Activated CD8-positive, alpha-beta memory T cell treated with anti-CD3 and anti-CD28 coated beads, Interleukin-2, amount 50 U/mL, for 1 hour (primary cell): ENCODE measurements around the gene PANK2.
"Not testable (repeated sequence)": the region's sequence is repeated elsewhere in the genome, so short reads cannot be mapped to it uniquely, and the experiment has no call there.

Source experiments
- DNase-seq: peaks from one replicate; pipeline ENCODE4 v3.0.0-alpha.2; 2020; ENCODE audit errors: extremely low read depth

PANK2 gene

DNA sequence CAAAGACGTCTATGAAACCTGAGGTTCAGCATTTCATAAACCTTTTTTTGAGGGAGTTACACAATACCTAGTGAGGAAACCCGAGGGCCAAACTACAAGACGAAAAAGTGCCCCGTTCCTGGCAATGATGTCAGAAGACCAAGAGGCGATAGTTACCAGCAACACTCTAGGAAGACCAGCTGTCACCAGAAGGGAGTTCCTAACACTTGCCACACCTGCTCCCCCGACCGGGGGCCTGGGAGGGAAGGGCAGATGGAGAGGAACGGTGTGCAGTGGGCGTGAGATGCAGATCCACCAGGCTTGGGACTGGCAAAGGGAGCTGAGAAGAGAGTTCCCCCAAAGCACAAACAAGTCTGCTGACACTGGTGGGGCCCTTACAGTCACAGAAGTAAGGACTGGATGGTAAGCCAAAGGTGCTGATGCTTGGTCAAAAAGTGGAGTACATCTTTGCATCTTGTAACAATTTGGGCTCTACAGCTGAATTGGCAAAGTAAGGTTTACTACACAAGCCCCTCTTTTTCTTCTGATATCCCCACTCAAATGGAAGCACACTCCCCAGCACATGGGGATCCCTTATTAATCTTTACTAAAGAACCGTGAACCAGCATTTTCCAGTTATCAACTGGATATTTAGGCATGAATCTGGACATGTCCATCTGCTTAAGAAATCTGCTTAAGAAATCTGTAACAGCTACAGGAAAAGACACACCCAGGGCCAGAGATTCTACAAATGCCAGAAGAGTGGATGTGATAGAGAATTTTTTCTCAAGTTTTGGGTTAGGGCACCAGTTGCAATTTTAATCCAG is 38.5 kb downstream of the PANK2 start:
- DNase-seq, result no peak

GRCh38 chr20:3929713-3930060 is 40.5 kb downstream of the PANK2 start:
- no peak for DNase-seq

GRCh38 chr20:3930265-3931206 is 41.3 kb downstream of the PANK2 start:
- DNase-seq, result no peak

GRCh38 chr20:3931664-3932063 is 42.5 kb downstream of the PANK2 start:
- no peak for DNase-seq

GRCh38 chr20:3932277-3932676 is 43.1 kb downstream of the PANK2 start:
- DNase-seq, result no peak

DNA sequence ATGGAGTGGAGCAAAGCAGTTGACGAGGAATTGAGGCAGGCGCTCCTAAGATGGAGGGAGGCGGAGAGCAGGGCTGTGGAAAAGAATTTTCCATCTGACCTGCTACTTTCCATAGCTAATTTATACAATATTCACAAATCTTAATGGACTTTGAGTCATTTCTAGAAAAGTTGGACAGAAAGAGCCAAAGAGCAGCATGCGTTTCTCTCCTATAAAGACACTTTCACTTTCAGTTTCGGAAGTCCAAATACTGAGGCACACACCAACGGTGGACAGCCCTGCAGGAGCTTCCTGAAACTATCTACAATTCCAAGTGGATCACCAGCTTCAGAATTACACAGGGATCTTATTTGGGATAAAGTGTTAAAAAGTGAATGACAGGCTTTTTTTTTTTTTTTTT is 43.5 kb downstream of the PANK2 start:
- no peak for DNase-seq

DNA sequence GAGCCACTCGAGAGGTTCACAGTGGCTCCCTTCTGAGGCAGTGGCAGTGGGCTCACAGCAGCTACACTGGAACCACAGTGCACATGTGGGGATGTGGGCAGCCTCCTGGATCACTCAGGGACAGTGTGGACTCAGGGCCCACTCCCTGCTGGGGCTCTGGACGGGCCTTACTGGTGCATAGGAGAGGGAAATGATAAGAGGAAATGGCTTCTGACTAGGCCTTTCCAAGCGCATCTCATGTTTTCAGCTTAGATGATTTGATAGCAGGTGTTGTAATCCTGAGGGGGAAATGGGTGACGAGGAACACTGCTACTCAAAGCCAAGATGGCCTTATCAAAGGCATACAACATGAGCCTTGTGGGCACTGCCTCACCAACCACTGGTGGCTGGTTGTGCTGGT is 44.0 kb downstream of the PANK2 start:
- DNase-seq, result no peak

GRCh38 chr20:3934624-3935023 is 45.4 kb downstream of the PANK2 start:
- DNase-seq, result no peak

GRCh38 chr20:3935295-3935955 is 46.2 kb downstream of the PANK2 start:
- DNase-seq, result no peak

GRCh38 chr20:3935956-3936340 is 46.8 kb downstream of the PANK2 start:
- no peak for DNase-seq

DNA sequence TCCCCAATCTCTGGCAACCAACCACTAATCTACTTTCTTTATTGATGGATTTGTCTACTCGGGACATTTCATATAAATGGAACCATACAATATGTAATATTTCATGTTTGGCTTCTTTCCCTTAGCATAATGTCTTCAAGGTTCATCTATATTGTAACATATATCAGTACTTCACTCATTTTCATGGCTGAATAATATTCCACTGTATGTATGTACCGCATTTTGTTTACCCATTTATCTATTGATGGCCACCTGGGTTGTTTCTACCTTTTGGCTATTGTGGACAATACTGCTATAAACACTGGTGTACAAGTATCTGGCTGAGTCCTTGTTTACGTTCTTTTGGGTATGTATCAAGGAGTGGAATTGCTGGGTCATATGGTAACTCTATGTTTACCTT is 48.4 kb downstream of the PANK2 start:
- DNase-seq, result no peak

DNA sequence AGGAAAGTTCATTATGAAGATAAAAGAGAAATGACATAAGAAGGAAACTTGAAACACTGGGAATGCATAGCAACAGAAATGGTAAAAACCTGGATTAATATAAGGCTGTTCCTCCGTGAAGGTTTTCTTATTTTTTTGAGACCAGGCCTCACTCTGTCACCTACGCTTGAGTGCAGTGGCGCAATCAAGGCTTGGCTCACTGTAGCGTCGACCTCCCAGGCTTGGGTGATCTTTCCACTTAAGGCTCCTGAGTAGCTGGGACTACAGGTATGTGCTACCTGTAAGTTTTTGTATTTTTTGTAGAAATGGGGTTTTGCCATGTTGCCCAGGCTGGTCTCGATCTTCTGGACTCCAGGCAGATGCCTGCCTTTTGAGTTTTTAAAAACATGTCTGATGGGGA is 51.7 kb downstream of the PANK2 start:
- DNase-seq, result no peak

DNA sequence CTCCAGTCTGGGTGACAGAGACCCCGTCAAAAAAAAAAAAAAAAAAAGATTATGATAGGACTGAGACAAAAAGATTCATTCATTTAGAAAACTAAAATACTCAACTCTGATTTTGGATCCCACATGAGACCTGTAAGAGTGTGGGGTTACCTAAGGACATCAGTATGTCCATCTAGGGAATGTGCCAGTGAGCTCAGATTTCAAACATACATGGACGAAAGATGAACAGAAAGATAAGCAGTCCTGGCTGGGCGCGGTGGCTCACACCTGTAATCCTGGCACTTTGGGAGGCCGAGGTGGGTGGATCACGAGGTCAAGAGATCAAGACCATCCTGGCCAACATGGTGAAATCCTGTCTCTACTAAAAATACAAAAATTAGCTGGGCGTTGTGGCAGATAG is 57.5 kb downstream of the PANK2 start:
- not testable (repeated sequence) for DNase-seq

- no peak for DNase-seq
Observed at GRCh38 chr20:3964719-3965118, 75.5 kb downstream of the PANK2 start.

DNA sequence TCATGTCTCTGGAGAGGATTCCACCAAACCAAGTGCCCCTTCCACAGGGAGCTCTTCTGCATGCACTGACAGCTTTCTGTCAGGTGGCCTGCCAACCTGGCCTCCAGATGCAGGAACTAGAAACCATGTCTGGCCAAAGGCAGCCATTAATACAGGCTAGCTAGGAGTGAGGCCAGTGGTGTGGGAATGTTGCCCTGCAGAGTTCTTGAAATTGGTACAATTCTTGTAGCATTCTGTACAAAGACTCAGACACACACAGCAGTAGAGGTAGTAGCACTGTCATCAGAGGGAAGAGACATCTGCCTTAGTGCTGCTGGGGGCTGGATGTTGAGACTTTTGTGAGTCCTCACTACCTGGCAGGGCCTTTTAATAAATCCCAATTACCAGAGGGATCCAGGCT is 77.4 kb downstream of the PANK2 start:
- no peak for DNase-seq

GRCh38 chr20:3970016-3970415 is 80.8 kb downstream of the PANK2 start:
- no peak for DNase-seq

GRCh38 chr20:3971145-3971544 is 82.0 kb downstream of the PANK2 start:
- DNase-seq, result no peak

- no peak for DNase-seq
Observed at GRCh38 chr20:3972161-3972560, 83.0 kb downstream of the PANK2 start.

DNA sequence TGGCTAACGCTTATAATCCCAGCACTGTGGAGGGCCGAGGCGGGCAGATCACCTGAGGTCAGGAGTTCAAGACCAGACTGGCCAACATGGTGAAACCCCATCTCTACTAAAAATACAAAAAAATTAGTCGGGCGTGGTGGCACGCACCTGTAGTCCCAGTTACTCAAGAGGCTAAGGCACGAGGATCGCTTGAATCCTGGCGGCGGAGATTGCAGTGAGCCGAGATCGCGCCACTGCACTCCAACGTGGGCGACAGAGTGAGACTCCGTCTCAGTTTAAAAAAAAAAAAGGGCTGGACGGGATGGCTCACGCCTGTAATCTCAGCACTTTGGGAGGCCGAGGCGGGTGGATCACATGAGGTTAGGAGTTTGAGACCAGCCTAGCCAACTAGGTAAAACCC is 83.4 kb downstream of the PANK2 start:
- not testable (repeated sequence) for DNase-seq

- DNase-seq, result no peak
Observed at GRCh38 chr20:3973705-3974104, 84.5 kb downstream of the PANK2 start.

DNA sequence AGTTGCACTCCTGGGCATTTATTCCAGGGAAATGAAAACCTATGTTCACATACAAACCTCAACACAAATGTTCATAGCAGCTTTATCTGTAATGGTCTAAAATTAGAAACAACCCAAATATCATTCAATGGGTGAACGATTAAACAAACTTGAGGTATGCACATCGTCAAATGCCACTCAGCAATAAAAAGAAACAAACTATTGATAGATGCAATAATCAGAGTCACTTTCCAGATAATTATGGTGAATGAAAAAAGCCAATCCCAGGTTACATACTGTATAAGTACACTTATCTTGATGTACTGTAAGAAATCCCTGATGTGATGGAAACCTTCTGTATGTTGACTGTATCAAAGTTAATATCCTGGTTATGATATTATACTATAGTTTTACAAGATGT is 87.3 kb downstream of the PANK2 start:
- DNase-seq, result no peak
